ENCODE data around the gene USP24.

GRCh38 chr1:55057956-55058298 is 157.2 kb downstream of the USP24 start:
- TF ChIP-seq TEAD4 (IDR thresholded peaks at IDR 0.05; ENCODE audit: borderline replicate concordance, insufficient read depth), result no peak
- no peak for TF ChIP-seq POLR2AphosphoS5 (IDR thresholded peaks at IDR 0.05; ENCODE audit: low read depth, low read length)
- no peak for TF ChIP-seq CTCF (IDR thresholded peaks at IDR 0.05)
- TF ChIP-seq EP300 (IDR thresholded peaks at IDR 0.05; ENCODE audit: borderline replicate concordance in 1 of 2, low read depth in 1 of 2, low read length in 1 of 2), result no peak
- TF ChIP-seq MXI1 (IDR thresholded peaks at IDR 0.05; ENCODE audit: low read depth, low read length), result no peak
- no peak for TF ChIP-seq USF2 (IDR thresholded peaks at IDR 0.05; ENCODE audit: borderline replicate concordance, low read depth, low read length)
- TF ChIP-seq GABPA (IDR thresholded peaks at IDR 0.05; ENCODE audit: low read depth), result no peak
